ENCODE results near the gene USP31. TPM values are rescaled to one million over a fixed set of nuclear protein-coding genes. Genes with fewer than 3 reads are reported as not detected.
"Not testable (repeated sequence)": the region's sequence is repeated elsewhere in the genome, so short reads cannot be mapped to it uniquely, and the experiment has no call there.

USP31 gene
- total RNA-seq, 1 experiment from 2014 or later, result 6.1 TPM

DNA sequence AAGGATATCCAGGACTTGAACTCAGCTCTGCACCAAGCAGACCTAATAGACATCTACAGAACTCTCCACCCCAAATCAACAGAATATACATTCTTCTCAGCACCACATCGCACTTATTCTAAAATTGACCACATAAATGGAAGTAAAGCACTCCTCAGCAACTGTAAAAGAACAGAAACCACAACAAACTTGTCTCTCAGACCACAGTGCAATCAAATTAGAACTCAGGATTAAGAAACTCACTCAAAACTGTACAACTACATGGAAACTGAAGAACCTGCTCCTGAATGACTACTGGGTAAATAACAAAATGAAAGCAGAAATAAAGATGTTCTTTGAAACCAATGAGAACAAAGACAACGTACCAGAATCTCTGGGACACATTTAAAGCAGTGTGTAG is 52.8 kb downstream of the USP31 start:
- DNase-seq (ENCODE audit: low read depth), result not testable (repeated sequence)

GRCh38 chr16:23094136-23094535 is 55.1 kb downstream of the USP31 start:
- not testable (repeated sequence) for DNase-seq (ENCODE audit: low read depth)

GRCh38 chr16:23092801-23093117 is 56.5 kb downstream of the USP31 start:
- no peak for DNase-seq (ENCODE audit: low read depth)

DNA sequence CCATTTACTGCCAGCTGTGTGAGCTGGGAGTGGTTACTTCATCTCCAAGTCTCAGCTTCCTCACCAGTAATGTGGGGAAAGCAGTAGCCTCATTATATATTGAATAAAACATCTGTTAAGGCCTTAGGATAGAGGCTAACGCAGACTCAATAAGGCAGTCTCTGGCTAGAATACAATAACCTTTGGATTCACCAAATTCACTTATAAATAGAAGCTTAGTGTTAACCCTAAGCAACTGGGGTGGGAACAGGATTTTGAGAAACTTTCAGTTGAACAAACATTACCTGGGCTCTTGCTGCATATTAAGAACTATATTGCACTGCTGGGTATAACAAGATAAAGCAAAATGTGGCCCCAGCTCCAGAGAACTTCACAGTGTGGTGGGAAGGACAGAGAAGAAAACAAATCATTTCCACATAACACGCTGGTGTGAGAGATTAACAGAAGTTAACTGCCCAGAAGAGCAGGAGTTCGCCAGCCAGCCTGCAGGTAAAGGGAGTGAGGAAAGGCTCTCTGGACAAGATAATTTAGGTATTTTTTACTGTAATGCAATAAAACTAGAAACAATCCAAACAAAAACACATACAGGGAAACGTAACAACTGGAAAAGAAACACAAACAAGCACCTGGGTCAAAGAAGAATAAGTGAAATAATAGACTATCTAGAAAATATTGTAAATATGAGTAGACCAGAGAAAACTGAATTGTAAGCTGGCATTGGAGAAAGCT is 57.0 kb downstream of the USP31 start:
- DNase-seq (ENCODE audit: low read depth), result no peak

DNA sequence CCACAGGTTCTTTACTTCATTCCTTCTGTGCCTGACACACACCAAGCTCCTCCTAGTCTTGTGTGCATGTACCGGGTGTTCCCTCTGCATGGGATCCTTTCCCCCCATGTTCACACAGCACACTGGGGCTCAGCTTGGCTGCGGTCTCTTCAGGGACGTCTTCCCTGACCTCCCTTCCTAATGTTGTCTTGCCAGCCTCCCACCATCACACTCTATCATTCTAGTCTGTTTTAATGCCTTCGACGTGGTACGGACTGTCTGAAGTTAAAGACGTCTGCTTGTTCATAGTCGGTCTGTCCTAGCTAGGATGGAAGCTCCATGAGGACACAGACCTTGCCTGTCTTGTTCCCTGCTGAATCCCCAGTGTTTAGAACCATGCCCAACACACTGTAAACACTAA is 60.1 kb downstream of the USP31 start:
- no peak for DNase-seq (ENCODE audit: low read depth)

DNA sequence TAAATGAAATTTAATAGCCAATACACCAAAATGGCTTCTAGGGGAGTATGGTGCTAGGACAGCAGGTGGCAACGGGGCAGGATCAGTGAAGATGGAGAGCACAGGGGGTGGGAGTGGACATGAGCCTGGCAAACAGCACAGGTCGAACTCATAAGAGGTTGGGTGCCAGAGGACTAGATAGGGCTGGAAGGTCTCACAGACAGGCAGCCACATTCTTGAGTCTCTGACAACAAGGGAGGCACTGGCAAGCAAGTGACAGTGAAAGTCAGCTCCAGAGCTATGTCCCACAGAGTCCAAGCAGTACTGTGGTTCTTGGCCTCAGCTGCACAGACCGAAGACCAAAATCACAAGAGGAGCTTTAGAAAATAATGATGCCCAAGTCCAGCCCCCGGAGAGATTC is 61.2 kb downstream of the USP31 start:
- DNase-seq (ENCODE audit: low read depth), result no peak

DNA sequence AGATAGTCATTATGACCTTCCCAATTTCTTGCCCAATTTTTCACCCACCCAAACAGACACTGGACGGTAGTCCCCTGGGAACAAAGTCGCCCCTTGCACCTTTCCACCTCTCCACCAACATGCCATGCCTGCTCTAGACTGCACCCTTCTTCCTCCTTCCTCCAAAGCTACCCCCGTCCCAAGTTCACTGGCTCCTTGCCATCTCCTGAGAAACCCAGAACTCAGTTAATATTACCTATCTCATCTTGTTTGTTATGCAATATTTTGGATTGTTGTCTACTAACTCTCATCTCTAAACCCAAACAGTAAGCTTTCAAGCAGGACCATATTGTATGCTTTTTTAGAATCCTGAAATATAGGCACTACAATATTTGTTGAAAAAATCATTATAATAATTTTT is 63.3 kb downstream of the USP31 start:
- no peak for DNase-seq (ENCODE audit: low read depth)

- DNase-seq (ENCODE audit: low read depth), result no peak
Observed at GRCh38 chr16:23082161-23082788, 67.0 kb downstream of the USP31 start.

GRCh38 chr16:23081675-23082119 is 67.6 kb downstream of the USP31 start:
- DNase-seq (ENCODE audit: low read depth), result peak; percentile 22

GRCh38 chr16:23080747-23081146 is 68.5 kb downstream of the USP31 start:
- DNase-seq (ENCODE audit: low read depth), result no peak

DNA sequence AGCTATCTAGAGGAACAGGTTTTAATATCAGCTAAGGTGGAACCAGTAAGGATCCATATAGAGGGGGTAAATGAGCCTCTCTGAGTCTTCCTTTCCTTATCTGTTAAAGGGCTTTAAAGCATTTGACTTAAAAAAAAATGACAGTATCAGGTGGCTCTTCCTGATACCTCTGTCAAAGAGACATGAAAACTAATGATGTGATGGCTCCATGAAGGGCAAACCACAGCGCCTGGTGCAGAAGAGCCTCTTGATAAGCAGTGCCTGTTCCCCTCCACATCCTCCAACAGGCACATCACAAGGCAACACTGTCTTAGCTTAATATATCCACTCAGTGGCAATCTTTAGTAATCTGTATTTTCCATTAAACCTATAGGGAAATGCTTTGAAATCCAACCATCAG is 68.9 kb downstream of the USP31 start:
- DNase-seq (ENCODE audit: low read depth), result no peak

- DNase-seq (ENCODE audit: low read depth), result no peak
Observed at GRCh38 chr16:23079675-23080301, 69.5 kb downstream of the USP31 start.

DNA sequence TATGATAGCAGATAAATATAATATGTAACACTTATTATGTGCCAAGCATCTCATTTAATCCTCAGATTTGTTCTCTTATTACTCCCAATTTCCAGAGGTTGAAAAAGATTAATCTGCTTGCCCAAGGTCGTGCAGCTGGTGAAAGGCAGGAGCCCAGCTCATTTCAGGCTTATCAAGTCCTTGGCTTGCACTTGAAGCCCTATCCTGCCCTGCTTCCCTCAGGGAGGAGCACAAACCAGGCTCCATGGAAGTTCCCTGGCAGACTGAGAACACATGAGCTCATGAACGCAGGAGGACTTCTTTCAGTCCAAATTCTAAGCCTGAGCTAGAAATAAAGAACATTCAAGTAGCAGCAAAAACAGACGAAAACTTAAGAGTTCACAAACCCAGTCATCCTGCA is 74.8 kb downstream of the USP31 start:
- DNase-seq (ENCODE audit: low read depth), result no peak

- DNase-seq (ENCODE audit: low read depth), result no peak
Observed at GRCh38 chr16:23072769-23073549, 76.3 kb downstream of the USP31 start.

- peak; percentile 60 for DNase-seq (ENCODE audit: low read depth)
Observed at GRCh38 chr16:23072084-23072599, 77.1 kb downstream of the USP31 start.

- DNase-seq (ENCODE audit: low read depth), result no peak
Observed at GRCh38 chr16:23071196-23072083, 77.8 kb downstream of the USP31 start.

GRCh38 chr16:23069844-23070243 is 79.4 kb downstream of the USP31 start:
- DNase-seq (ENCODE audit: low read depth), result no peak

- DNase-seq (ENCODE audit: low read depth), result no peak
Observed at GRCh38 chr16:23068079-23068736, 81.0 kb downstream of the USP31 start.

GRCh38 chr16:23066676-23067075 is 82.6 kb downstream of the USP31 start:
- no peak for DNase-seq (ENCODE audit: low read depth)

DNA sequence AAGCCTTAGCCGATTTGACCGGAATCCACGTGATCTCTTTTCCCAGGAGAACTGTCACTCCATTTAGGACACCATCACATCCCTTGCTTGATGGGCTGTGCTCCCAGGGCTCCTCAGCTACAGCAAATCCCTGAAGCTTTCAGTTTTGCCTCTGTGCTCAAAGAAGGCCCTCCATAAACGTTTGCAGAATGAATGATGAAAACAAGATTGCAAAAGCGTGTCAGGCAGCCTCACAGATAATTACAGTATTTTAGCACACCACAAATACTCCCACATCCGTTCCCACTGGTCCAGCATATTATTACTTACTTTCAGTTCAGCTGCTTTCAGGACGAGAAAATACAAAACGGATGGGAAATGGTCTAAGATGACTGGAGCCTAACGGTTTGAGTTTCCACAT is 84.6 kb downstream of the USP31 start:
- DNase-seq (ENCODE audit: low read depth), result no peak

Measured in HT1080 (cell line).